CD4-positive, alpha-beta T cell treated with Interleukin-21 for 1 hour (primary cell): ENCODE results near the gene CHEK1.

Source experiments
- DNase-seq: peaks from one replicate; pipeline ENCODE4 v3.0.0-alpha.2; 2020

The CHEK1 gene

DNA sequence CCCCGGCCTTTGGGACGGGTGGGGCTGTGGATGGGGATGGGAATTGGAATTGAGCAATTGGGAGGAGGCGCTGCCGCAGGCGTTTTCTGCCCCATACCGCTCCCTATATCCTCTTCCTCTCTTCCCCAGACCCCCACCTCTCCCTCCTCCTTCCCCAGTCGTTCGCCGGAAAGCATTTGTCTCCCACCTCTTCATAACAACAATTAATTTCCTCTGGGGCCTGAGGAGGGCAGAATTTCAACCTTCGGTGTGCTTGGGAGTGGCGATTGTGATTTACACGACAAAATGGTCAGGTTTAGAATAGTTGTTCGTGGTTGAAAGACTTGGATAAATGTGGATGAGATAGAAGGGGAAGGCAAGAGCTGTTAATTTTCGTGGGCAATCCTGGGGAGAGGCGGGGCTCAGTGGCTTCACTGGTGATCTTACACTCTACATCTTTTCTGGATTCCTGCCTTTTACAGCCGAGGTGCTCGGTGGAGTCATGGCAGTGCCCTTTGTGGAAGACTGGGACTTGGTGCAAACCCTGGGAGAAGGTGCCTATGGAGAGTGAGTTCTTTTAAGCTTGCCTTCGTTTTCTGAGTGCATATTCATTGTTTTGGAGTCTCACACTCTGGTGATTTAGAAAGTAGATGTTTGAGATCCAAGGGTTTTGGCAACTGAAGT lies 1.5 kb downstream of the CHEK1 start:
- DNase-seq: peak; percentile 52

DNA sequence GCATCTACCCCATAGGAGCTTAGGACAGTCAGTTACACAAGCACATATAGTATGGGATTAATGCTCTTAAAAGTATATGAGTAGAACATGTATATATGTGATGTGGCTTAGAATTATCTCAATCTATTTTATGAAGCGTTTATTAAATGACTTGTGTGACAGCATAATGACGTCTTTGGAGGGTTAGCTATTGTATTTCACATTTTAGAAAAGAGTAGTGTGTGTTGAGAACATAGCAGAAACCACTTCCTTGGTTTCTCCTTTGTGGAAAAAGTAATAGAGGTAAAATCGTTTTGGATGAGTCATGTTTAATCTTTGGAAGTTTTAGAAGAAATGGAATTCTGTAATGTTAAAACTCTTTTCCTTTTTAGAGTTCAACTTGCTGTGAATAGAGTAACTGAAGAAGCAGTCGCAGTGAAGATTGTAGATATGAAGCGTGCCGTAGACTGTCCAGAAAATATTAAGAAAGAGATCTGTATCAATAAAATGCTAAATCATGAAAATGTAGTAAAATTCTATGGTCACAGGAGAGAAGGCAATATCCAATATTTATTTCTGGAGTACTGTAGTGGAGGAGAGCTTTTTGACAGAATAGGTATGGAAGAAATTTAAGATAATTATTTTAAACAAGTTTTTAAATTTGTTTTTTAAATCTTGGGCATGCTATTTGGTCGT lies 2.4 kb downstream of the CHEK1 start:
- DNase-seq: no peak

DNA sequence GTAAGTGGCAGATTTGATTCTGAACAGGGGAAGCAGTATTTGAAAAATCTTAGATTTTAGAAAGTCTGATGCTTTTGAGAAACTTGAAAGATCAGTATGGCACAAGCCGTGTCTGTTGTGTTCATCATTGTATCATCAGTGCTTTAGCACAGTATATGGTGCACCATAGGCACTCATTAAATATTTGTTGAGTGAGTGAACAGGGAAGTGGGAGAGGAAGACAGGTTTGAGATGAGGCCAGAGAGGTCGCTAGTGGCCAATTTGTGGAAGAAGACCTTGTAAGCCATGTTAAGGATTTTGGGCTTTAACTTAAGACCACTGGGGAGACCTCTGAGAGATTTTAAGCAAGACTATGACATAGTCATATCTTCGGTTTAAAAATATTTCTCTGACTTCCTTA lies 12.9 kb downstream of the CHEK1 start:
- no peak for DNase-seq

DNA sequence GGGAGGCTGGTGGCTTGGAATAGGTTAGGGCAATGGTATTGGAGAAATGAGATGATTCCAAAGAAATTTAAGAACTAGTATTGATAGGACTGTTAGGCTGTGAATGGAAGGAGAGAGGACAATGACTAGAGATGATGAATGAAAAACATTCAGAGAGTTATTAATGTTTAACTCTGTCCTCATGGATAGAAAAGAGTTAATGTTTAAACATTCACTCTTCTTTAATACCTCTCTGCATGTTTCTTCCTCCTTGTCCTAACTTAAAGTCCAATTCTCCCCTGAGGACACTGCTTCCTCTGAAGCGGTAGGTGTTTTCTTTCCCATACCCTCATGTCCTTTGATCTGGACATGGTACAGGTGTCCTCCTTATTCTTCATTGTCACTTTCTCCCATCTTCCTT lies 13.4 kb downstream of the CHEK1 start:
- no peak for DNase-seq

DNA sequence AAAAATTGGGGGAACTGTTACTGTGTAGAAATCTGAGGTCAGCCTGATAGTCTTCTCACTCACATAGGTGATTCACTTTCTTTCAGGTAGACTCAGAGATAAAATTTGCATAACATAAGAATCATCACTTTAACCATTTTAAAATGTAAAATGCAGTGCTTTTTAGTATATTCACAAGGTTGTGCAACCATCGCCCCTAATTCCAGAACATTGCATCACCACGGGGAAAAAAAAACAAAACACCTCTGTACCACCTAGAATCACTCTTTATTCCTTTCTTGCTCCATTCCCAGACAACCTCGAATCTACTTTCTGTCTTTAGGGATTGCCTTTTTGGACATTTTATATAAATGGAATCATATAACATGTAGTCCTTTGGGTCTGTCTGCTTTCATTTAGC lies 20.9 kb downstream of the CHEK1 start:
- no peak for DNase-seq

DNA sequence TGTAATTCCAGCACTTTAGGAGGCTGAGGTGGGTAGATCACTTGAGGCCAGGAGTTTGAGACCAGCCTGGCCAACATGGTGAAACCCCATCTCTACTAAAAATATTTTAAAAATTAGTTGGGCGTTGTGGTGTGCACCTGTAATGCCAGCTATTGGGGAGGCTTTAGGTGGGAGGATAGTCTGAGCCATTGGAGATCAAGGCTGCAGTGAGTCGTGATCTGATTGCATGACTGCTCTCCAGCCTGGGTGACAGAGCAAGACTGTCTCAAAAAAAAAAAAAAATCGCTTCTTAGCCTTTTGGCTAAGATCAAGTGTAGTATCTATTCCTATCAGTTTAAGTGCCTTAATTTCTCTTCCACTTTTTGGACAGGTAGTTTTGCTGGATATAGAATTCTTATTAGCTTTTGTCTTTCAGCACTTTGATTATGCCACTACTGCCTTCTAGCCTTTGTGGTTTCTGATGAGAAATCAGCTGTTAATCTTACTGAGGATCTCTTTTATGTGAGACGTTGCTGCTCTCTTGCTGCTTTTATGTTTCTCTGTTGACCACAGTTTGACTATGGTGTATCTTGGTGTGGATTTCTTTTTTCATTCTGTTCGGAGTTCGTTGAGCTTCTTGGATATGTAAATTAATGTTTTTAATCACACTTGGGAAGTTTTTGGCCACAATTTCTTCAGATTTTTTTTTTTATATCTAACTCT lies 24.7 kb downstream of the CHEK1 start:
- peak; percentile 14 for DNase-seq

DNA sequence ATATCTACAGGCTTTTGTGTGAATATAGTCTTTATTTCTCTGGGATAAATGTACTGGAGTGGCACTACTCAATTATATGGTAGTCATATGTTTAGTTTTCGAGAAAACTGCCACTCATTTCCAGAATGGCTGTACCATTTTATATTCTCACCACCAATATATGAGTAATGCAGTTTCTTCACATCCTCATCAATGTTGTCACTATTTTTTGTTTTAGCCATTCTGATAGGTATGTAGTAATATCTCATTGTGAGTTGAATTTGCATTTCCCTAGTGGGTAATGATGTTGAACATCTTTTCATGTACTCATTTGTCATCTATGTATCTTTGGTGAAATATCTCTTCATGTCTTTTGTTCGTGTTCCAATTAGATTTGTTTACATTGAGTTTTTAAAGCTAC lies 37.7 kb downstream of the CHEK1 start:
- DNase-seq: no peak

DNA sequence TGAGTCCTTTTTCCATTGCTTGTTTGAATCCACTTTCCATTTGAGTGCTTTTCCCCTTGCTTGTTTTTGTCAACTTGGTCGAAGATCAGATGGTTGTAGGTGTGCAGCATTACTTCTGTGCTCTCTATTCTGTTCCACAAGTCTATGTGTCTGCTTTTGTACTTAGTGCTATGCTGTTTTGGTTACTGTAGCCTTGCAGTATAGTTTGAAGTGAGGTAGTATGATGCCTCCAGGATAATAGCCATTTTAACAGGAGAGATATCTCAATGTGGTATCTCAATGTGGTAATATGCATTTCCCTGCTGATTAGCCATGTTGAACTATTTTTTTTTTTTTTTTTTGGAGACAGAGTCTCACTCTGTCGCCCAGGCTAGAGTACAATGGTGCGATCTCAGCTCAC lies 38.9 kb downstream of the CHEK1 start:
- no peak for DNase-seq

DNA sequence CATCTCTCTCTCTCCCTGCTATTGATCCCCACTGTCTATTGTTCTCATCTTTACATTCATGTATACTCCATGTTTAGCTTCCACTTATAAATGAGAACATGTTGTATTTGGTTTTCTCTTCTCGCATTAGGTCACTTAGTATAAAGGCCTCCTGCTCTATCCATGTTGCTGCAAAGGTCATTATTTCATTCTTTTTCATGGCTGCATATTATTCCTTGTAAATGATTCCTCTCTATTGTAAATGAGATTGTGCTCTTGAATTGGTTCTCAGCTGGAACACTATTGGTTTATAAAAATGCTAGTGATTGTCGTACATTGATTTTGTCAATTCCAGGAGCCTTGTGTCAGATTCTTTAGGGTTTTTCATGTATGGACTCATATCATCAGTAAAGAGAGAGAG lies 42.2 kb downstream of the CHEK1 start:
- no peak for DNase-seq

DNA sequence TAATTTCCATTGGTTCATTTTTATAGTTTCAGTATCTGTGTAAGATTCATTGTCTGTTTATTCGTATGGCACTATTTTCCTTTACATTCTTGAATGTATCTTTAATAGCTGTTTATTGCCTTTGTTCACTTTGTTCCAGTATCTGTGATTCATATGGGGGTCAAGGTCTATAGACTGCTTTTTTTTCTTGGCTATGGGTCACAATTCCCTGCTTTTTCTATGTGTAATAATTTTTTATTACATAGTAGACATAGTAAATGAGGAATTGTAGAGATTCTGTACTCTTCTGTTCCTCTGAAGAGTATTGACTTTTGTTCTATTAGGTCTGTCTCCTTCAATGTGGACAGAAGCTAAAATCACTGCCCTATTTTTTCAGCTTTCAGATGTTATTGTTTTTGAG lies 45.2 kb downstream of the CHEK1 start:
- DNase-seq: no peak

DNA sequence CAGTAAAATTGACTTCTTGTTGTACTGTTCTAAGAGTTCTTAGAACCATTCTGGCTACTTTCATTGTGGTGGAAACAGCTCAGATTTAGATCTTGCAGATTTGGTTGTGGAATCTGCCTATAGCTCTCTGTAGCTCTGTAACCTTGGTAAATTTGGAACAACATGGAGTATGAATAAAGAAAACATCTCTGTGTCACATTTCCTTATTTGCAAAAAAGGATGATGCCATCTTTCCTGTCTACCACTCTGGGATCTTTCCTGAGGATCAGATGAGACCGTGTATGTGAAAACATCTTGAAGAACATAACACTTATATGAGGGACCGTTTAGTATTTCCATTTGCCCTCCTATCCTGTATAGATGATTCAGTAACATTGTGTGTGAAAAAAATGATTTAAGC lies 46.6 kb downstream of the CHEK1 start:
- no peak for DNase-seq

DNA sequence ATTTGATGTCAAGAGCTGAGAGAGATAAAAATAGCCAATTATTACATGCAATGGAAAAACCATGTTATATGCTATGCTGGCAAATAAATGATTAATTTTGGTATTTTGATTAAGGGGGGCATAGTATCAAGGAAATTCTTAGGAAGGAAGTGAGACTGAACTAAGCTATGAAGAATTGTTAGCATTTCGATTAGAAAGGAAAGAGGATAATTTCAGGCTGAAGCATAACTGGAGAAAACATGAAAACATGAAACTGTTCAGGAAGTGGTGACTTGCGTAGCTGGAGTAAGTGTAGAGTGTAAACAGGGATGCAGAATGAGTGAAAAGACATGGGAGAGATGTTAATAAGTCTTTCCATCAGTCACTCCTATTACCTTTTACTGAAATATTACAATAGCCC lies 49.2 kb downstream of the CHEK1 start:
- DNase-seq: no peak

DNA sequence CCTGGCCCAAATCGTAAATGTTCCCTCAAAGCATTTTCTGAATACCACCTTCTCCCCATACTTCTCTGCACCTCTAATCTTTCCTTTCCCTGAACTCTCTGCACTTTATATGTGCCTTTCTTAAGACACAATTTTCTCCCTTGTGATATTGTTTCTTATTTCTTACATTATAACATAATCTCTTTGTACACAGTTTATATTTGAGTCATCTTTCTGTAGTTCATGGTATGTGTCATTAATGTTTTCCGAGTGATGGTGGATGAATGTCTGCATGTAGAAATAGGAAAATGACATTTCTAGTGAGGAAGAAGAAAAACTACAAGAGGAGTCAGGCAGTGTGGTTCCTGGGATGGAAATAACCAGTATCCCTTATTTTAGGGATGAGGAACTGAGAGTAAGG lies 50.2 kb downstream of the CHEK1 start:
- DNase-seq: no peak

DNA sequence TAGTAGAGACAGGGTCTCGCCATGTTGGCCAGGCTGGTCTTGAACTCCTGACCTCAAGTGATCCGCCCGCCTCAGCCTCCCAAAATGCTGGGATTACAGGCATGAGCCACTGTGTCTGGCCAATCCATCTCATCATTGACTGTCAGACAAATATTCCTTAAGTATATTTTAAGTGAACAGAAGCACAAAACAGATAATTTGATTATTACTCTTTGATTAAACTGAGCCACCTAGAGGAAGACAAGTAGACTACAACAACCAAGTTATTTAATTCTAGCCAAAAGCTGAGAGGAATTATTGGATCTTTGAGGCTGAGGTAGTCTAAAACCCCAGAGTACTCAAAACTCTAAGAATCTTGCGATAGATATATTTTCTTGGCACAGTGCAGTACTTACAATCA lies 54.4 kb downstream of the CHEK1 start:
- DNase-seq: no peak

DNA sequence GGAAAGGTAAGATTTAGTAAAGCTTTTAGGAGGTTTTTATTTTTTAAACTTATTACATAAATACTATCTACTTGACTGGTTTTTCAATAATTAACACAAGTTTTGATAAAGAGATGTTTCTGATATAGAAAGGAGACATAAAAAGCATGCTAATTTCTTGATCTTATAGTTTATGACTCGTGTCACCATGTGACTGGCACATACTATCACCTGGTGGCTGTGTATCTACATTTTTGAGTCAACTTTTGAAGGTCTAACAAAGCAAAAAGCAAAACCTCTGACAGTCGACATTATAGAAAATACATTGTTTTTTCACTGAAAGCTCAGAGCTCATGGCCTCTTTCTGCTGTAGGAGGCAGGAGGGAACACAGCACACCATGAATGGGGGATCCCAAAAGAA lies 54.9 kb downstream of the CHEK1 start:
- DNase-seq: no peak

DNA sequence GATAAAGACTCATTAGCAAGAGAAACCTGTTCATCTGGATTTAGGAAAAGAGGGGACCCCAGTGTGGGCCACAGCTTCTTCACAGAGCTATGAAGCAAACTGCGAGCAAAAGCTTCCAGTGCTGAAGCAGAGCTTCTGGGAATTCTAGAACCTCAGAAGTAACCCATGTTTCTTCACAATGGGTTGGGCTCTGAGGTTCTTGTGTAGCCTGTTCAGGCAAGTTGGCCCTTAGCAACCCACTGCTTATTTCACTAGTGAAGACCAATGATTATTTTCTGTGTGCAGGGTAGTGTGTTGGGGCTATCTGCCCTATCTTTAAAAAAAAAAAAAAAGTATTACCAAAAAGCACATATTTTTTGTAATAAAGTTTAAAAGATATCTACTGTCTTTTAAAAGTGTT lies 55.8 kb downstream of the CHEK1 start, which contains the start of gene ACRV1:
Gene ACRV1, minus strand, starts transcription at position 101 of the 400 bp plus-strand sequence. Its CDS starts 67 bp downstream, at position 34.
- no peak for DNase-seq

DNA sequence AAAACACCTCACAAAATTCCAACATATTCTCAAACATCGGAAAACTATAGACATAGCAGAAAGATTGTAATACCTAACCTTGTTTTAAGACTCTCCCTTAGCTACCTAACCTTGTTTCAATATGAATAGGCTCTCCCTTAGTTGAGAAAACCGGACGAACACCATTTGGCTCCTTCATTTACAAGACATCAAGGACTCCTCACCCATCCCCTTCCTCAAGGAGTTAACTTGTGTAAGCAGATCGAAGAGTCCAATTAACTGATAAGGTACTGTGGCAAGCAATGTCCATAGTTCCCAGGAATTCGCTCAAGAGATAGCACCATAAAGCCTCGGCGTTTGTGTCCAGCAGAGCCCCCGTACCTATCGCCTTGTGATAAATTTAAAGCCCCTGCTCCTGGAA lies 60.3 kb downstream of the CHEK1 start:
- DNase-seq: no peak

DNA sequence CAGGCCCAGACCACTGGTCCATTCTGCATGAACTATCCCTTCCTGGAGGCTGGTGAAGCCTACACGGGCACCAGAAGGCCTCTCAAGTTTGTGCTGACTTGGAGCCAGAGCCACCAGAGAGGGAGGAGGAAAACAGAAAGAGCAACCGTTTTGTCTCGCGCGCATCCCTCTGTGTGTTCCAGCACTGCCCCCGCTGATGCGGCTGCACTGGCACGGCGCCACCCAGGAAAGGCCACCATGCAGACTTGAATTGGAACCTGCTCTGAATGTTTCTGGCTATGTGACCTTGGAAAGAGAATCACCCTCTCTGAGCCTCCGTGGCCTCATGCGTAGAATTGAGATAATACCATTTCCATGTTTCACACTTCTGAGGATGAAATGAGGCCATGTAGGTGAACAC lies 63.1 kb downstream of the CHEK1 start:
- no peak for DNase-seq

DNA sequence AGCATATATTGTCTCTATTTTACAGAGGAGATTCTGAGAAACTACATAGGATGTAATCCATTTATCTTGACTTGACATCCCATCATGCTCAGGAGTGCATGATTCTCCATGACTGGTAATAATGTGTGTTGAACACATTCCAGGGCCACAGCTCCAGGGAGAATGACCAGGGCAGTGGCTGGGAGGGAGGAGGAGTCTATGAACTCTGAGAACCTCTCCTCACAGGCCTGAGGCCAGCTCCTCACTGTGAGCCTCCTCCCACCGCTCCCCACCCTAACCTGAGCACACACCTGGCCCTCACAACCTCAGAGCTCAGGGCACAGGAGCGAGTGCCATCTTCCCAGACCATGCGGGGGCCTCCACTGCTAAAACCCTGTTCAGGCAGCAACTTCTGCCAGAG lies 63.7 kb downstream of the CHEK1 start:
- DNase-seq: no peak

DNA sequence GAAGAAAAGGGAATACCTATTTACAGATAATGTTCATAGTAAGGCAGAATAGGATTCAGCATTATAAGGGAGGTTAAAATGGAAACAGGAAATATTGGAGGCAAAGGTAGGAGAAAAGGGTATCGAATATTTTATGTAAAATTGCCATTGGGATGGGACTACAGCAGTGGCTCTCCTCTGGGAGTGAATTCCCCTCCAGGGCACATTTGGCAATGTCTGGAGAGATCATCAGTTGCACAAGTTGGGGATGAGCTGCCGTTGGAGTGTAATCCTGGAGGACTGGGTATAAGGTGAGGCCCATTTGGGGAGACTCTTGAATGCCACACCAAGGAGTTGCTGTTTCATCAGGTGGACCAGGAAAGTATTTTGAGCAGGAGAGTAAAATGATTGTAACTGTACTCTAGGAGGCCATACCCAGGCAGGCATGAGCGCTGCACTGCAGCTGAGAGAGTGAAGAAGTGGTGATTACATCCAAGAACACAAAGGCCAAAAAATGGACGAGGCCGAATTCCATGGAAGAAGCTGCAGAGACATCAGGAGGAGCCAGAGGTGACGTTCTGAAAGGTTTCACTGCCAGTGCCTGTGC lies 64.4 kb downstream of the CHEK1 start:
- no peak for DNase-seq

DNA sequence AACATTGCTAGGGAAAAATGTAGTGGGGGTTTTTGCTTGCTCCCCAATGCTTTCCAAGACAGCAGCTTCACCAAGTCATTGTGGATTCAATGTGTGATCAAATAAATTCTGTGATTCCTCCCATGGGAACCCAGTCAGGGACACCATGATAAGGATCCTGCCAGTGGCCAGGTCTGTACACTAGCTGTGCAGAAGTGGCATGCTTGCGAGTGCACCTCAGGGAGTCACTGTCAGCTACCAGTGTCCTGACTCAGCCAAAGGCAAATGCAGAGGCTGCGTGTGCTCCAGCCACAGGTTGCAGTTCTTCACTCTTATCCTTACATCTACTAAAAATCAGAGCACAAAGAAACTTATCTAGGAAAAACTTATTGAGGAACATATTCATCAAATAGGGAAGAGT lies 65.0 kb downstream of the CHEK1 start:
- no peak for DNase-seq

DNA sequence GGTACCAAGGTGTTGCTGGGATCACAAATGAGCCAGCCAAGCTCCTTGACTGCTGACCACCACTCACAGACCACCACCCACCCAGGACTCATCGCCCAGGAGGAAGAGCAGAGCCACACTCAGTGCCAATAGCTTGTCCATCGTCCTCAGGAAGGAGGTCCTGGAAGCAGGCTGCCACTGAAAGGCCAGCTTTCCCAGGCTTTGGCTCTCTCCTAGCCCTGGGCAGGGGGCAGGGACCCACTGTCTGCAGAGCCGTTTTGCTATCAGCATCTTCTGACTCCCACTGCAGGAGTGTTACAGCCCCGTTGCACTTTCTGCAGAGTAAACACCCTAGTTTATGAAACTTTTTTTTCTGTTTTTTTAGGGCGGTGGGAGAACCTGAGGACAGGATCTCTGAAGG lies 67.9 kb downstream of the CHEK1 start:
- no peak for DNase-seq

DNA sequence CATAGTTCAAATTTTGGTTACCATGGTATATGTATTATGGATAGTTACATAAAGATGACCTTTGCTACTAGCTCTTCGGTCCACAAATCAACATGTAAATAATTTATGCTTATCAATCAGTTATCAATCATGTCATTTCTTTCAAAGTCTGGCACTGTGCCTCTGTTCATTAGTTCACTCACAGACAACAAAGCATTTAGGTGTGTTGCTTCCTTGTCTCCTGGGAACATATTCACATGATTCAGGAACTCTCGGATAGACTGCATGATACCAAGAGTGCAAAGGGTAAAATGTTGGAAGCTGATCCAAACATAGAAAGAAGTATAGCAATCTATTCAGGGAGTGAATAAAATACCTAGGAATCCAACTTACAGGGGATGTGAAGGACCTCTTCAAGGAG lies 70.0 kb downstream of the CHEK1 start:
- no peak for DNase-seq

DNA sequence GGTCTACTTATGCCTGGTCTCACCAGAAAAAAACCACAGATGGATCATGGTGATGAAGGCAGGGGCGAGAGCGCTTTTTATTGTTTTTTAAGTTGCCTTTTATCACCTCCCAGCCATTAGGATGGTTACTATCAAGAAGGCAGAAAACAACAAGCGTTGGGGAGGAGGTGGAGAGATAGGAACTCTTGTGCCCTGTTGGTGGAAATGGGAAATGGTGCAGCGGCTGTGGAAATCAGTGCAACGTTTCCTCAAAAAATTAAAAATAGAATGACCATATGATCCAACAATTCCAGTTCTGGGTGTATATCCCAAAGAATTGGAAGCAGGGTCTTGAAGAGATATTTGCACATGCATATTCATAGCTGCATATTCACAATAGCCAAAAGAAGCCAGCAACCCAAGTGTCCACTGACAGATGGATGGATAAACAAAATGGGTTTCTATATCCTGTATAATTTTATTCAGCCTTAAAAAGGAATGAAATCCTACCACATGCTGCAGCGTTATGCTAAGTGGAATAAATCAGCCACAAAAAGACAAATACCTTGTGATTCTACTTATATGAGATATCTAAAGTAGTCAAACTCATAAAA lies 76.2 kb downstream of the CHEK1 start:
- no peak for DNase-seq
